GM19238 (cell line): ENCODE measurements around the gene RDH13.
"Not testable (repeated sequence)": the region's sequence is repeated elsewhere in the genome, so short reads cannot be mapped to it uniquely, and the experiment has no call there.

Experiments
- DNase-seq: peaks from one replicate; pipeline ENCODE4 v3.0.0; 2011; ENCODE audit warnings: low spot score; ENCODE audit not compliant: insufficient read length

RDH13 gene

DNA sequence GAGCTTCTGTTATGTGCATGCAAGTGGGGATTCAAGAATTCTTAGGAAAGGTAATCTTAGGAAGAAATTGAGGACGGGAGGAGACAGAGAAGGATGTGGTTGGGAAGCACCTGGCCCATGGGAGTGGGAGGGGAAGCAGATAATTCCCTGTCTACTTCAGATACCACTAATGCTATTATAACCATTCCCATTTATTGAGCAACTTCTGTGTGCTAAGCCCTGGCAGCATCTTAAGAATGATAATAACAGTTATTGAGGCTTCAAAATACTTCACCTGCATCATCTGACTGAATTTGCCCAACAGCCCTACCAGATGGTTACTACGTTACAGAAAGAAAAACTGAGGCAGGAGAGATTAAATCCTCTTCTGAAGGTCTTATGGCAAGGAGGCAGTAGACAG, 14.2 kb upstream of the RDH13 start:
- DNase-seq: no peak

DNA sequence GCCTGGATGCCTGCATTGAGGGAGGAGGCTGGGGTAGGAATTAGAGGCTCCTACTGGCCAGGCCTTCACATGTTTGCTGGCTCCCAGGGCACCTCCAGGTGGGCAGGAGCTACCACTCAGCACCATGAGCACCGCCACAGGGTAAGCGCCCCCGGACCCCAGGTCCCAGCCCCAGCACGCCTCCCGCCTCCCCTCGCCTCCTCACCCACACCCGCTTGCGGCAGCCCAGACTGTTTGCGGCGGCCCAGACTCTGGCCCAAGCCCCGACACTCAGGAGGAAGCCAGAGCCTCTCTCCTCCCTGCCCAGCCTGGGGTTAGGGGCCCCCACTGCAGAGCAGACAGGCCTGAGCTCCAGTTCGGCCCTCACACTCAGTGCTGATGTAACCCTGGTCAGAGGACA, 13.4 kb upstream of the RDH13 start:
- no peak for DNase-seq

DNA sequence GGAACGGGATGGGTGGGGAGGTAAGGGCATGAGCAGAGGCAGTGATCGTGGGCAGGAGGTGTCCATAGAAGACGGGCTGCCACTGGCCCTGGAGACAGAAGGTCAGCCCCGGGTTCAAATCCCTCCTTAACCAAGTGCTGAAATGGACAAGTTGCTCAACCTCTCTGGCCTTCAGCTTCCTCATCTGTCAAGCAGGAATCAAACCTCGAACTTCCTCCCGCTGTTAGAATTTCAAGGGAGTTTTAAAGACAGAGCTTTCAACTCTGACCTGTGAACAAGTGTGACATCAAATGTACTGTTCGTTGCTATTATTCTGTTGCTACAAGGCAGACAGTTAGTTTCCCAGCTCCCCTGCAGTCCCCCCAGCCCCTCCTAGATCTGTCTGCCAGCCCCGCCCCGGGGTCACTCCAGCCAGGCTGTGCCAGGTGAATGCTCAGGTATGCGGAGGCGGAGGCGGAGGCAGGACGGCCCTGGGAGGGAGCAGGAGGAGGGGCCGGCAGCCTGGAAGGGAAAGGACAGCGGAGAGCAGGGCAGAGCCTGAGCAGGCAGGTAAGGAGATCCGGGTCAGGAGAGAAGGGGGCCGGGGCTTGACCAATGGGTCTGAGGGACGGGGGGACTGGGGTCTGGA, 12.5 kb upstream of the RDH13 start, which contains the start of gene EPS8L1:
Gene EPS8L1, plus strand, starts transcription at position 499 of the 628 bp plus-strand sequence. CDS start 576 bp downstream, outside the sequence.
- no peak for DNase-seq

DNA sequence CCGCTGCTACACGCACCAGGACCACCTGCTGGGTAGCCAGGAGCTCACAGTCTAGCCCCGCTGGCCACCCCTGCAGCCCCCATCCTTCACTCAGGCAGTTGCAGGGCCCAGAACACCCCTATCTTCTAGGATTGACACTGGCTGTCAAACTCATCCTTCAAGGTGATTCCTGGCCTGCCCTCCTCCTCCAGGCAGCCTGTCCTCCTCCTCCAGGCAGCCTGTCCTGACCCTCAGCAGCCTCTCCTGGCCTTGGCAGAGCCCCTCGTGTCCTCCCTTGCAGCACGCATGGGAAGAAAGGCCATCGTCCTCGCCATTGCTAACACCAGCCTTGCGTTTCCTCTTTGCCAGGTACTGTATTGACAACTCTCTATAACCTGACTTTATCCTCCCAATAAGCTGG, 9.0 kb upstream of the RDH13 start:
- no peak for DNase-seq

DNA sequence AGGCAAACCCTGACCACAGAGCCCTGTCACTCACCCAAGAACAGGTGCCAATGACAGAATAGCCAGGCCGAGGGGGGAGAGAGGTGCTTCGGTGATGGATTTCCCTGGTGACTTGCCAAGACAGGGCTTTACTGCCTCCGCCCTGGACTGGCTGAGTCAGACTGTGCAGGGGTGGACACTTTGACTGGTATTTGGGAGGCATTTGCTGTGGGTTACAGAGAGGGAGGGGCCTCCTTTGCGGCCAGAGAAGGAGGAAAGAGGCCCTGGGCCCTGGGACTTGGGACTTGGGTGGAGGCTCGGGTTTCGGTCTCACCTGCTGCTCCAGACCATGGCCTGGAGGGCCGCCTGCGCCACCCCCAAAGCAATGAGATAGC, 8.2 kb upstream of the RDH13 start:
- DNase-seq: no peak

DNA sequence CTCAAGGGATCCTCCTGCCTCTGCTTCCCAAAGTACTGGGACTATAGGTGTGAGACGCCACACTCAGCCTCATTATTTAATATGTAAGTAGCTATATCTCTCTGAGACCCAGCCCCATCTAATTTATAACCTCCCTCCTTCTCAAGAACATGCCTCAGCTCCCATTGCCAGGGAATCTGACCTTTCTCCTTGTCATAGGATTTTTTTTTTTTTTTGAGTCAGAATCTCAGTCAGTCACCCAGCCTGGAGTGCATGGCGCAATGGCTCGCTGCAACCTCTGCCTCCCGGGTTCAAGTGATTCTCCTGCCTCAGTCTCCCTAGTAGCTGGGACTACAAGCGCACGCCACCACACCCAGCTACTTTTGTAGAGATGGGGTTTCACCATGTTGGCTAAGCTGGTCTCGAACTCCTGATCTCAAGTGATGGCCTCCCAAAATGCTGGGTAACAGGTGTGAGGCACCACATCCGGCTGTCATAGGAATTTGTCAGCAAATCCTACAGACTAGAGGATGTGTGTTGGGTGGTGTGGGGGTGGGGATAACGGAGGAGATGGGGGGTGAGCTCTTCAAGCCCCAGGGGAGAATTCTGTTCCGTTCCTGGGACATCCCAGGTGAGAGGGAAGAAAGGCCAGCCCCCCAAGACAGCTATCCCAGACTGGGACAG, 7.6 kb upstream of the RDH13 start:
- no peak for DNase-seq

DNA sequence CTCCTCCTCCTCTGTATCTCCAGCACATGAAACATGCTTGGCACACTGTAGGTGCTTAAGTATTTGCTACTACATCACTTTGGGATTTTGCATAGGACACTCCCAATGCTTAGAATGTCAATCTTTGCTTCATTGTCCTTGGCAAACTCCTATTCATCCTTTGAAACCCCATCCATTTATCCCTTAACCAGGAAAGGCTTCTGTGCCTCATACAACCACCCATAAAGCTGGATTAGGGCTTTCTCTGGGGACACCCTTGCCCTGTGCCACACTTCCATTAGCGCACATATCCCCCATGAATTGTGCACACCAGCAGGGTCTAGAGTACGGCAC, 6.9 kb upstream of the RDH13 start:
- DNase-seq: no peak

DNA sequence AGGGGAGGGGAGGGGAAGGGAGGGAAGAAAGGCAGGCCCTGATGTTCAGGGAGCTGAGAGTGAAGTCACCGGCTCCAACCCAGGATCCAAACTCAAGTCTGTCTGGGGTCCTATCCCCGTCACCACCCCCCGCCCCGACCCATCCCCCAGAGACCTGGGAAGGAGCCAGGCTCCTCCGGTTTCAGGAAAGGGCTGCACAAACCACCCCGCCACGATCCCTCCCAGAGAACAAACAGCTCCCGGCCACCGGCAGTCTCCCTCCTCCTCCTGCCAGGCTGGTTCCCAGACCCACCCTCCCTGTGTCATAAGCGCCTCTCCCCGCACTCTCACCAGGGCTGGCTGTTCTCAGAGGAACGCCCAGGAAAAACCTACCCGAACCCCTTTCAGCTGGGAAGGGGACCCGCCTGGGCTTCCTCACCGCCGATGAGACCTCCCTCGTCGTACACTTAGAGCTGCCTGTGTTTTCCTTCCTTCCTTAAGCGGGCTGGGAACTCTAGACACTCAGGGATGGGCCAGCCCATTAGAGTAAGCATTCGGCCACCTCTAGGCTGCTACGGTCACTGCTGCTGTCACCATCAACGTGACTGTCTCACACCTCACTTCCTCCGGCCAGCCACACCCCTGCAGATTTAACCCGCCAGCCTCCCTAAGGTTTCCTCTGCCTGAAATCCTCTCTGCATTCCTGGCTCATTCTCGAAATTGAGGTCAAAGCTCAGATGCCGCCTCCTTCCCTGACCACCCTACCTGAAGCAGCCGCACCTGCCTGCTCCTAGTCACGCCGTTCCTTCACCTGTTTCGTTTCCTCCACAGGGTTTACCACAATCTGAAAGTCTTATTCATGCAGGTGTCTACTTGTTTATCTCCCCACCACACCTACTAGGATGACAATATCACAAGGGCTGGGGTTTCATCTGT, 6.3 kb upstream of the RDH13 start:
- no peak for DNase-seq

DNA sequence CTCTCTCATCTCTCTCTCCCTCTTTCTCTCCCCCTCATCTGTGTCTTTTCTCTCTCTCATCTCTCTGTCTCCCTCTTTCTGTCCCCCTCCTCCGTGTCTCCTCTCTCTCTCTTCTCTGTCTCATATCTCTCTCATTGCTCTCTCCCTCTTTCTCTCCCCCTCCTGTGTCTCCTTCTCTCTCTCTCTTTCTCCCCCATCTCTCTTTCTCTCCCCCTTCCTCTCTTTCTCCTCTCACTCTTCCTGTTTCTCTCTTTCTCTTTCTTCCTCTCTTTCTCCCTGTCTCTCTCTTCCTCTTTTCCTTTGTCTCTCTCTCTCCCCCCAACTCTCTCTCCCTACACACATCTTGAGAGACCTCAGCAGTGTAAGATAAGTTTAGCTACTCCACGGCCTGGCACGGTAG, 4.9 kb upstream of the RDH13 start:
- DNase-seq: no peak

DNA sequence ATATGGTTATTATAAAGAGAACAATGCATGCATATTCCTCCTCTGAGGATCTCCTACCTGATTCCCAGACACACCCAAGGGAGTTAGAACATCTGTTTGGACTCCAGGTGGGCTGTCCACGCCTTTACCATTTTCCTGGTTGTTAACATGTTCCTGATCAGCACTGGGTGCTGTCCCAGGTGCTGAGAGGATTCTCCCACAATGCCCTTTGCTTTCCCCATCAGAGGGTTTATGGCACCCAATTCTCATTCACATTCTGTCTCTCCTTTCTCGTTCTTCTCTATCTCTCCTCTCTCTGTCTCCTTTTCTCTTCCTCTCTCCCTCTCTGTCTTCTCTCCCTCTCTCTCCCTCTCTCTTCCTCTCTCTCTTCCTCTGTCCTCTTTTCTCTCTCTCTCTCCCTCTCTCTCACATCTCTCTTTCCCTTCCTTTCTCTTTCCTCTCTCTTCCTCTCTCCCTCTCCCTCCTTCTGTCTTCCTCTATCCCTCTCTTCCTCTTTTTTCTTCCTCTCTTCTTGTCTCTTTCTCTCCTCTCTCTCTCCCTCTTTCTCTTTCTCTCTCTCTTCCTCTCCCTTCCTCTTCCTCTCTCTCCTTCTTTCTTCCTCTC, 3.3 kb upstream of the RDH13 start:
- DNase-seq: no peak

DNA sequence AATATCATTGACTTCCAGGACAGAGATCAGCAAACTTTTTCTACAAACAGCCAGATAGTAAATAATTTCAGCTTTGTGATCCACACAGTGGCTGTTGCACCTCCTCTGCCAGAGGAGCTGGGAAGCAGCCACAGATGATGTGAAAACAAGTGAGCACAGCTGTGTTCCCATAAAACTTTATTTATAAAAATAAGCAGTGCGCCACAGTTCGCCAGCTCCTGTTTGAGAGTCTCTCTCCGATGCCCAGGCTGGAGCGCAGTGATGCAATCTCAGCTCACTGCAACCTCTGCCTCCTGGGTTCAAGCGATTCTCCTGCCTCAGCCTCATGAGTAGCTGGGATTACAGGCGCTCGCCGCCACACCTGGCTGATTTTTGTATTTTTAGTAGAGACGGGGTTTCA, 2.6 kb upstream of the RDH13 start:
- DNase-seq: not testable (repeated sequence)

DNA sequence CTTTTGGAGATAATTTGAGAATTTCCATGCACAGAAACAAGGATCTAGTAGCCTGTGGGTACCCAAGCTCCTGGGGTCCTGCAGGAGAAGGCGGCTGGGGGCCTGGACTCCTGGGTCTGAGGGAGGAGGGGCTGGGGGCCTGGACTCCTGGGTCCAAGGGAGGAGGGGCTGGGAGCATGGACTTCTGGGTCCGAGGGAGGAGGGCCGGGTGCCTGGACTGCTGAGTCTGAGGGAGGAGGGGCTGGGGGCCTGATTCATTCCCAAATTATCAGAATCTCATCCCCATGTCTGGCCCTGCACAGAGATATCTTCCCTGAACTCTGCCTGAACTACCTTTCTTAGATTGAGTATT, 520 bp upstream of the RDH13 start:
- DNase-seq: no peak

DNA sequence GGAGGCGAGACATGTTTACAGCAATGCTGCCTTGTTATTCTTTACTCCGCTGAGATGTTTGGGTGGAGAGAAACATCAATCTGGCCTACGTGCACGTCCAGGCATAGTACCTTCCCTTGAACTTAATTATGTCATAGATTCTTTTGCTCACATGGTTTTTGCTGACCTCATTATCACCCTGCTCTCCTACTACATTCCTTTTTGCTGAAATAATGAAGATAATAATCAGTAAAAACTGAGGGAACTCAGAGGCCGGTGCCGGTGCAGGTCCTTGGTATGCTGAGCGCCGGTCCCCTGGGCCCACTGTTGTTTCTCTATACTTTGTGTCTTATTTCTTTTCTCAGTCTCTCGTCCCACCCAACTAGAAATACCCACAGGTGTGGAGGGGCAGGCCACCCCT, 2.7 kb downstream of the RDH13 start:
- not testable (repeated sequence) for DNase-seq

DNA sequence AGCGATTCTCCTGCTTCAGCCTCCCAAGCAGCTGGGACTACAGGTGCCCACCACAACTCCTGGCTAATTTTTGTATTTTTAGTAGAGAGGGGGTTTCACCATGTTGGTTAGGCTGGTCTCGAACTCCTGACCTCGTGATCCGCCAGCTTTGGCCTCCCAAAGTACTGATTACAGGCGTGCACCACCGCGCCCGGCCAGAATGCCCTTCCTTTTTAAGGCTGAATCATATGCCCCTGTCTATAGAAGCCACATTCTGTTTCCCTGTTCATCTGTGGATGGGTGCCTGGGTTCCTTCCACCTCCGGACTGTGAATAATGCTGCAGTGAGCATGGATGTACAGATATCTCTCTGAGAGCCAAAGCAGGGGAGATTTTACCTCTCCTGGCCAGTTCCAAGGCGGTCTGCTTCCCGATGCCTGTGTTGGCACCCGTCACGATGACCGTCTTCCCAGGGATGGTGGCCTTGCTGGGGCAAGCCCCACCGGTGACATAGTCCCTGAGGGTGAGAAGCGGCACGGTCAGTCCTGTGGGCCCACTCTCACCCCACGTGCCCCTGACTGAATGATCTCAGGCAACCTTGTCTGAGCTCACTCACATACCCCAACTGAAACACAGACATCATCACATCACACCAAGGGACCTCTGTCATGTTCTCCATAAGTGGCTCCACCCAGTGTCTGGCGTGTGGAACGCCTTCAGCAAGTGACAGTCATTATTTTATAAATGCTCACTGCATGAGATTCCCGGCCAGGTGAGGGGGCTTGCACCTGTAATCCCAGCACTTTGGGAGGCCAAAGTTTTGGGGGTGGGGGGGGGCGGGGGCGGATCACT, 4.0 kb downstream of the RDH13 start:
- DNase-seq: no peak

DNA sequence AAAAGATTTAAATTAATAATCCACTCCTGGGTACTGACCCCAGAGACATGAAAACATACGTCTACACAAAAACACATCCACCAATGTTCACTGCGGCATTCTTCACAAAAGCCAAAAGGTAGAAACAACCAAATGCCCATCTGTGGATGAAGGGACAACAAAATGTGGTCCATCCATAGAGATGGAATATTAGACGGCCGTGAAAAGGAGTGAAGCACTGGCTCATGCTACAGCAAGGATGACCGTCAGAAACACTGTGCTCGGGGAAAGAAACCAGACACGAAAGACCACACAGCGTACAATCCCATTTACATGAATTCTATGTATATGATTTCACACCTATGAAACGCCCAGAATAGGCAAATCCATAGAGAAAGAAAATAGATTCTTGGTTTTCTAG, 6.1 kb downstream of the RDH13 start:
- no peak for DNase-seq

DNA sequence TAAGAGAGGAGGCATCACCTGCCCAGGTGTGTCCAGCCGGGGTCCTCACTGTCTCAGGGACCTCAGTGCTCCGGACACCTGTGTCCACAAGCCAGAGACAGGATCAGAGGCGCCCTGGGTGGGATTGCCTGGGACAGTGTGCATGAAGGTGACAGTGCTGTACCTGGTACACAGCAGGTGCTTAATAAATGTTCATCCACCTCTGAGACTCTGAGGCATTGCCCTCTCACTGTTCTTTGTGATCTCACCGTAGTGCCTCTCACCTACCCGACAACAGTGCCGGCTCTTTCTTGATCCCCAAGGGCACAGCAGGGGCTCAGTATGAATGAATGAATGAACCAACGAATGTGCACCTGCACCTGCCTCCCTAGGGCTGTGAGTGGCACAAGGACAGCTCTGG, 9.2 kb downstream of the RDH13 start:
- no peak for DNase-seq

DNA sequence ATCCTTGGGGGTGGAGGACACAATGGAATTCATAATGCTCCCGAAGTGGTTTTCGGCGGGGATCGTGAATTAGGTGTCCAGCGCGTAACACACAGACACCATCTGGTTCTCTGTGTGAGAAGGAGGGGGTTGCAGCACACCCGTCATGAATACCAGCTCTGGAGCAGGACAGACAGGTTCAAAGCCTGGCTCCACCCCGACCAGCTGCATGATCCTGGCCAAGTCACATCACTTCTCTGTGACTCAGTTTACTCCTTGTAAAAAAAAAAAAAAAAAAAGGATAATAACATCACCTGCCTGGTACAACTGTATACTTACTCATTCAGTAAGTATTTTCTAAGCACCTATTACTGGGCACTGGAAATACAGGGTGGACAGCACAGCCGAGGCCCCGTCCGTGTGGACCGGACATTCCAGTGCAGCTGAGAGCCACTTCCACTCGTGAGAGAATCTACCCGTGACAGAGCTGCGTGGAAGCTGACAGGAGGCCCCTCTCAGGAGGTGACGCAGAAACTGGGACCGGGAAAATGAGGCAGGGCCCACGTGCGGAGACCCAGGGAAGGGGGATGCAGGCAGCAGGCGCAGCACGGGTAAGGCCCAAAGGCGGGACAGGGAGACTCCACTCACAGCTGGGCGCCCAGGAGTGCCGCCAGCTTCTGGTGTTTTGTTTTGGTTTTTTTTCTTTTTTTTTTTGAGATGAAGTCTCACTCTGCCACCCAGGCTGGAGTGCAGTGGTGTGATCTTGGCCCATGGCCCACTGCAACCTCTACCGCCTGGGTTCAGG, 12.0 kb downstream of the RDH13 start:
- no peak for DNase-seq

DNA sequence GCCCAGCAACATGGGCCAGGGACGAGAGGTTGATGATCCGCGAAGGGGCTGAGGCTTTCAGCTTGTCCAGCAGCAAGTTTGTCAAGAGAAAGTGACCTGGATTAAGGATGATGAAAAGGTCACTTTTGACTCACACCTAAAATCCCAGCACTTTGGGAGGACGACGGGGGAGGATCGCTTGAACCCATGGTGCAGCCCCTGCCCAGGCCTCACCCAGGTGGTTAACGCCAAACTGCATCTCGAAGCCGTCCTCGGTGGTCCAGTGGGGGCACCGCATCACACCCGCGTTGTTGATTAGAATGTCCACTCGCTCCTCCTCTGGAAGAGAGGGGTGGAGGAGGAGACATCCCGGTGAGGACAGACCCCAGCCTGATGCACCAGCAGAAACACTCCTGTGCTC, 14.5 kb downstream of the RDH13 start:
- DNase-seq: no peak

DNA sequence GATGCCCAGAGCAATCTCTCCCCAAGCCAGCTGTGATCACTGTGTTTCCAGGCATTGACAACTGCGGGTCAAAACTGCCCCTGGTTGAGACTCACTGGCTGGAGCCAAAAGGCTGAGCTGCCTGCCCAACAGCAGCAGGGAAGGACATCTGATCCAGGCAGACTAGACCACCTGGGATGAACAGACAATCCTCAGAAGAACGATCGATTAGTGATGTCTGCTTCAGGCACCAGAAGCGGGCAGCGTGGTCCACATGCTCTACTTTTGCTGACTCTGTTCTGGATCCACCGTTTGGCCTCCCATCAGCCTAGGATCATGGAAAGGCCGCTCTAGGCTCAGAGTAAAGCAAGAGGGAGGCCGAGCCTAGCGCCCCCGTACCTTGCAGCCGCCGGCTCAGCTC, 15.0 kb downstream of the RDH13 start:
- no peak for DNase-seq

DNA sequence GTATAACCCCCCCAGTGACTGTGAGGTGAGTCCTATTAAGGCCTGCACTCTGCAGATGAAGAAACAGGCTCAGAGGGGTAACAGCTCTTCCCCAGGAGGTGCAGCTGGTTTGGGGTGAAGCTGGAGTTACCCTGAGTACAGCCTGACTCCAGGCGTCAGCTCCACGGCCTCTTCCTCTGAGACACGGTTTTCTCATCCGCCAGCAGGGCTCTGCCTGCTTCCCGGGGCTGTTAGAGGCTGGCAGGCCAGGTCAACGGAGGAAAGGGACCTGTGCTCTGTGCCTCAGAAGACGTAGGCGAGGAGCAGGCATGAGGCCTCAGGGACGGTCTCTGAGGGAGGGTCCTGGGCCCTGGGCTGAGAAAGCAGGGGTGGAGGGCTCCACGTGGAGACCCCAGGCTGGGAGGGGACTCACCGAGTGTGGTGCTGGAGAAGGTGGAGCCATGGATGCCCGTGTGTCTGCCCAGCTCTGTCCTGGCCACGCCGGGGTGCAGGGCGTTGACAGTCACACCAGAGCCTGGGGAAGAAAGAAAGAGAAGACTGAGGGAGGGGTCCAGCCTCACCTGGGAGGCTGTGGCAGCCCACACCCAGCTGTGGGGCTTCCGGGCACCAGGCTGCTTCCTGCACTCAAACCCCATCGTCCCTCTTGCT, 15.8 kb downstream of the RDH13 start:
- DNase-seq: no peak
